NB4 (cell line): Measurements from ENCODE around the gene SIAH1.

Experiments
- MAX ChIP-seq: IDR thresholded peaks from 2 replicates; pipeline ENCODE4 v1.6.1; 2011; ENCODE audit warnings: low read depth, low read length
- MYC ChIP-seq: IDR thresholded peaks from 2 replicates; pipeline ENCODE4 v1.6.1; 2011; ENCODE audit warnings: low read depth, low read length
- POLR2A ChIP-seq: IDR thresholded peaks from 2 replicates; pipeline ENCODE4 v1.6.1; 2011; ENCODE audit warnings: mild to moderate bottlenecking; ENCODE audit not compliant: insufficient read length; ENCODE audit errors: extremely low read depth
- TF ChIP-seq, protein P1 (sequence below): IDR thresholded peaks from one replicate; pipeline ENCODE4 v1.5.1; 2012; ENCODE audit warnings: low read depth, low read length

DNA sequence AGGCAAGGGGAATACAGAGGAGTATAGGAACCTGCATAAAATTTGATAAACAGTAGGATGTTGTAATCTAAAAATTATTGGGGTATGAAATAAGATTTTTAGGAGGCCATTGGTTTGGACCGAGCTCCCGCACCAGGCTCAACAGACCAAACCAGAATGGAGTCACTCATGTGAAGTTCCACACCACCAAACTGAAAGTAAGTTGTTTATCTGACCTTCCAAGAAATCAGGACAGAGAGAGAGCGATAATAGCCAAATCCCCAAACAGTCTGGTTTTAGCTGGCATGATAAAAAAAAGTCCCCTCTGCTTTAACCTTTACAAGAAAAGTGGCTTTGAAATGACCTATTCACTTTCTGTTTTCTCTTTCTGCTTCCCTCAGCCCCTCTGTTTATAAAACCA, 45.7 kb upstream of the SIAH1 start:
- no peak for TF ChIP-seq POLR2A
- TF ChIP-seq, protein P1, sequence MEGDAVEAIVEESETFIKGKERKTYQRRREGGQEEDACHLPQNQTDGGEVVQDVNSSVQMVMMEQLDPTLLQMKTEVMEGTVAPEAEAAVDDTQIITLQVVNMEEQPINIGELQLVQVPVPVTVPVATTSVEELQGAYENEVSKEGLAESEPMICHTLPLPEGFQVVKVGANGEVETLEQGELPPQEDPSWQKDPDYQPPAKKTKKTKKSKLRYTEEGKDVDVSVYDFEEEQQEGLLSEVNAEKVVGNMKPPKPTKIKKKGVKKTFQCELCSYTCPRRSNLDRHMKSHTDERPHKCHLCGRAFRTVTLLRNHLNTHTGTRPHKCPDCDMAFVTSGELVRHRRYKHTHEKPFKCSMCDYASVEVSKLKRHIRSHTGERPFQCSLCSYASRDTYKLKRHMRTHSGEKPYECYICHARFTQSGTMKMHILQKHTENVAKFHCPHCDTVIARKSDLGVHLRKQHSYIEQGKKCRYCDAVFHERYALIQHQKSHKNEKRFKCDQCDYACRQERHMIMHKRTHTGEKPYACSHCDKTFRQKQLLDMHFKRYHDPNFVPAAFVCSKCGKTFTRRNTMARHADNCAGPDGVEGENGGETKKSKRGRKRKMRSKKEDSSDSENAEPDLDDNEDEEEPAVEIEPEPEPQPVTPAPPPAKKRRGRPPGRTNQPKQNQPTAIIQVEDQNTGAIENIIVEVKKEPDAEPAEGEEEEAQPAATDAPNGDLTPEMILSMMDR, result no peak
- no peak for TF ChIP-seq MAX
- no peak for TF ChIP-seq MYC
